PC-9 (cell line): ENCODE results near the gene NR2F1-AS1. TPM values are rescaled to one million over a fixed set of nuclear protein-coding genes. Genes with fewer than 3 reads are reported as not detected.

ENCODE experiments used
- BruUV-seq: library from RNA; stranded (reverse); fragments of 400-500 nt; replicated peaks from 2 replicates; lab custom pipeline; 2021; lab: Mats Ljungman, UMichigan
- CTCF ChIA-PET: fragments of 300-600 bp; sonication (Branson Sonifier 250); formaldehyde crosslinking; loops from one replicate; lab custom pipeline; 2022; ENCODE audit warnings: antibody characterized with exemption; lab: Charles Lee
- POLR2A ChIA-PET: fragments of 300-600 bp; sonication (Branson Sonifier 250); formaldehyde crosslinking; loops from one replicate; lab custom pipeline; 2022; ENCODE audit warnings: antibody characterized with exemption; ENCODE audit not compliant: unreplicated experiment; lab: Charles Lee
- DNase-seq, 2 experiments: peaks; one replicate each; pipeline versions ENCODE4 v3.0.0 to v3.0.0-alpha.2; 2015 to 2022; ENCODE audit warnings: mixed read lengths in 1 of 2
- H2AFZ ChIP-seq: fragments of 200-600 bp; sonication (generic); 2 replicates; pipeline ENCODE4 v1.8.1; 2017; ENCODE audit warnings: antibody characterized with exemption
- H3F3A ChIP-seq: fragments of 200-600 bp; sonication (generic); 2 replicates; pipeline ENCODE4 v1.8.1; 2017; ENCODE audit warnings: antibody characterized with exemption, mild to moderate bottlenecking, low read depth; ENCODE audit not compliant: insufficient read depth
- H3K27ac ChIP-seq: fragments of 200-600 bp; sonication (generic); 2 replicates; pipeline ENCODE4 v1.6.1; 2016; ENCODE audit warnings: mixed run types
- H3K27me3 ChIP-seq: fragments of 200-600 bp; sonication (generic); 2 replicates; pipeline ENCODE4 v1.6.1; 2016; ENCODE audit warnings: low read depth, mixed run types; ENCODE audit not compliant: insufficient read depth
- H3K36me3 ChIP-seq: fragments of 200-600 bp; sonication (generic); 2 replicates; pipeline ENCODE4 v1.6.1; 2016; ENCODE audit warnings: low read depth, mixed run types
- H3K4me1 ChIP-seq: fragments of 200-600 bp; sonication (generic); replicated peaks from 2 replicates; pipeline ENCODE4 v1.6.1; 2016; ENCODE audit warnings: mixed run types; ENCODE audit not compliant: insufficient read depth
- H3K4me2 ChIP-seq: fragments of 200-600 bp; sonication (generic); 2 replicates; pipeline ENCODE4 v1.6.1; 2017; ENCODE audit warnings: mixed run types
- H3K4me3 ChIP-seq: fragments of 200-600 bp; sonication (generic); 2 replicates; pipeline ENCODE4 v1.6.1; 2016; ENCODE audit warnings: mixed run types
- H3K79me2 ChIP-seq: fragments of 200-600 bp; sonication (generic); 2 replicates; pipeline ENCODE4 v1.6.1; 2017; ENCODE audit warnings: low read depth, mixed run types
- H3K9me2 ChIP-seq: fragments of 200-600 bp; sonication (generic); 2 replicates; pipeline ENCODE4 v1.8.1; 2017; ENCODE audit warnings: mild to moderate bottlenecking; ENCODE audit not compliant: insufficient read depth
- H3K9me3 ChIP-seq: fragments of 200-600 bp; sonication (generic); 2 replicates; pipeline ENCODE4 v1.8.1; 2016; ENCODE audit warnings: low read depth; ENCODE audit not compliant: insufficient read depth
- H4K20me1 ChIP-seq: fragments of 200-600 bp; sonication (generic); 2 replicates; pipeline ENCODE4 v1.8.1; 2017; ENCODE audit not compliant: insufficient read depth
- CTCF ChIP-seq: fragments of 200-600 bp; sonication (generic); conservative IDR thresholded peaks from 2 replicates; pipeline ENCODE4 v1.6.1; 2017; ENCODE audit warnings: mixed run types, antibody characterized with exemption, mild to moderate bottlenecking, moderate library complexity
- EZH2 ChIP-seq: fragments of 200-600 bp; sonication (generic); IDR thresholded peaks from 2 replicates; pipeline ENCODE4 v1.8.0; 2017; ENCODE audit warnings: antibody characterized with exemption, low read depth
- intact Hi-C: fragments of 100-400 bp; cut with micrococcal nuclease; formaldehyde crosslinking; loops from one replicate; pipeline ENCODE4 v1.10.0; 2022; ENCODE audit not compliant: unreplicated experiment
- total RNA-seq: library from RNA; stranded (reverse); gene quantifications from 2 replicates; pipeline ENCODE4 v1.2.3, GENCODE V29; 2021

NR2F1-AS1 gene
- total RNA-seq, 1 experiment from 2014 or later, result 6.0 TPM

GRCh38 chr5:93574491-93575305, 6.3 kb downstream of the NR2F1-AS1 start:
- H4K20me1 ChIP-seq, result no peaks in the 10 kb centered on the region
- ChIA-PET POLR2A (no interaction called here), CTCF (no interaction called here)
- H3K4me3 ChIP-seq, result no peak overlapping the region
- TF ChIP-seq EZH2, result no peak
- DNase-seq, result no peak
- peaks cover 7% of the 10 kb centered on the region; the same call in 1 of the 2 replicates for H3K9me3 ChIP-seq
- peaks cover 7% of the 10 kb centered on the region; the same call in 1 of the 2 replicates for H3K36me3 ChIP-seq
- H3K4me1 ChIP-seq, result 0 out of 2 replicates have a peak, but pooled peaks cover 6% of the 10 kb centered on the region
- H3K27ac ChIP-seq, result no peak overlapping the region
- H3K4me2 ChIP-seq, result no peak overlapping the region
- H2AFZ ChIP-seq, result no peak overlapping the region
- H3K79me2 ChIP-seq, result peaks cover 28% of the 10 kb centered on the region
- intact Hi-C loops, result no loop called here
- H3K9me2 ChIP-seq, result no peaks in the 10 kb centered on the region
- no TSS peak for BruUV-seq
- no peaks in the 10 kb centered on the region for H3K27me3 ChIP-seq
- H3F3A ChIP-seq, result no peaks in the 10 kb centered on the region

GRCh38 chr5:93573354-93574351, 7.4 kb downstream of the NR2F1-AS1 start:
- Histone ChIP-seq H3K36me3 (peaks cover 7% of the 10 kb centered on the region; the same call in 1 of the 2 replicates), H3K4me3 (no peak overlapping the region), H2AFZ (no peak overlapping the region), H3K9me3 (peaks cover 7% of the 10 kb centered on the region; the same call in 1 of the 2 replicates), H3K79me2 (peaks cover 26% of the 10 kb centered on the region), H3K9me2 (no peaks in the 10 kb centered on the region), H3F3A (no peaks in the 10 kb centered on the region), H3K4me1 (0 out of 2 replicates have a peak, but pooled peaks cover 3% of the 10 kb centered on the region), H3K27ac (no peak overlapping the region), H3K27me3 (no peaks in the 10 kb centered on the region), H3K4me2 (no peak overlapping the region), H4K20me1 (no peaks in the 10 kb centered on the region)
- ChIA-PET CTCF (no interaction called here), POLR2A (no interaction called here)
- intact Hi-C loops, result no loop called here
- no peak for TF ChIP-seq EZH2
- BruUV-seq, result no TSS peak
- DNase-seq, result no peak

- no peaks in the 10 kb centered on the region for H3K9me2 ChIP-seq
- no peak overlapping the region for H3K4me2 ChIP-seq
- peaks cover 7% of the 10 kb centered on the region; the same call in 1 of the 2 replicates for H3K36me3 ChIP-seq
- intact Hi-C loops, result no loop called here
- CTCF ChIA-PET, result no interaction called here
- no peak overlapping the region for H3K4me3 ChIP-seq
- no peak for DNase-seq
- H3K9me3 ChIP-seq, result peaks cover 7% of the 10 kb centered on the region; the same call in 1 of the 2 replicates
- no peaks in the 10 kb centered on the region for H3F3A ChIP-seq
- no peaks in the 10 kb centered on the region for H4K20me1 ChIP-seq
- POLR2A ChIA-PET, result no interaction called here
- H3K27ac ChIP-seq, result no peak overlapping the region
- H2AFZ ChIP-seq, result no peak overlapping the region
- H3K4me1 ChIP-seq, result no peaks in the 10 kb centered on the region
- H3K27me3 ChIP-seq, result no peaks in the 10 kb centered on the region
- TF ChIP-seq CTCF (no peak), EZH2 (no peak)
- no TSS peak for BruUV-seq
- peaks cover 17% of the 10 kb centered on the region for H3K79me2 ChIP-seq
Observed at GRCh38 chr5:93572608-93573353, 8.2 kb downstream of the NR2F1-AS1 start.
